H9 (cell line): ENCODE results near the gene SLC16A1. TPM values are rescaled to one million over a fixed set of nuclear protein-coding genes. Genes with fewer than 3 reads are reported as not detected.

ENCODE experiments used
- DNase-seq: peaks from one replicate; pipeline ENCODE4 v3.0.0-alpha.2; 2017
- H2AFZ ChIP-seq: one replicate; pipeline ENCODE4 v1.6.1; 2013; ENCODE audit warnings: mild to moderate bottlenecking, low read length, control low read depth, moderate library complexity
- H2AK5ac ChIP-seq: 2 replicates; pipeline ENCODE4 v1.6.1; 2013; ENCODE audit warnings: low read length, control low read depth, mixed read lengths; ENCODE audit not compliant: insufficient read length
- H2BK120ac ChIP-seq: one replicate; pipeline ENCODE4 v1.6.1; 2013; ENCODE audit warnings: low read depth, mild to moderate bottlenecking, low read length, control low read depth, inconsistent platforms; ENCODE audit not compliant: poor library complexity, severe bottlenecking
- H2BK12ac ChIP-seq: 2 replicates; pipeline ENCODE4 v1.6.1; 2013; ENCODE audit warnings: low read length, control low read depth, mixed read lengths, low read depth; ENCODE audit not compliant: insufficient read length
- H2BK15ac ChIP-seq: 2 replicates; pipeline ENCODE4 v1.6.1; 2013; ENCODE audit warnings: low read depth, low read length, control low read depth
- H2BK20ac ChIP-seq: one replicate; pipeline ENCODE4 v1.6.1; 2013; ENCODE audit warnings: low read depth, mild to moderate bottlenecking, low read length, control low read depth, inconsistent platforms; ENCODE audit not compliant: poor library complexity, severe bottlenecking
- H2BK5ac ChIP-seq: 2 replicates; pipeline ENCODE4 v1.6.1; 2013; ENCODE audit warnings: low read length, control low read depth, mixed read lengths; ENCODE audit not compliant: insufficient read length
- H3K14ac ChIP-seq: 2 replicates; pipeline ENCODE4 v1.6.1; 2013; ENCODE audit warnings: low read length, control low read depth; ENCODE audit not compliant: insufficient read depth
- H3K18ac ChIP-seq: 2 replicates; pipeline ENCODE4 v1.6.1; 2013; ENCODE audit warnings: low read depth, mild to moderate bottlenecking, mixed read lengths, low read length, control low read depth; ENCODE audit not compliant: insufficient read length
- H3K23ac ChIP-seq: 2 replicates; pipeline ENCODE4 v1.6.1; 2013; ENCODE audit warnings: low read length, control low read depth, mixed read lengths, low read depth; ENCODE audit not compliant: insufficient read length
- H3K23me2 ChIP-seq: 2 replicates; pipeline ENCODE4 v1.6.1; 2013; ENCODE audit warnings: low read depth, mild to moderate bottlenecking, mixed read lengths, low read length, control low read depth; ENCODE audit not compliant: insufficient read length, poor library complexity, severe bottlenecking
- H3K27ac ChIP-seq: 2 replicates; pipeline ENCODE4 v1.5.1; 2013; ENCODE audit warnings: low read length, control low read depth, mixed read lengths, low read depth; ENCODE audit not compliant: insufficient read length
- H3K27me3 ChIP-seq: 2 replicates; pipeline ENCODE4 v1.6.1; 2013; ENCODE audit warnings: low read length, control low read depth, inconsistent platforms; ENCODE audit not compliant: insufficient read depth
- H3K4ac ChIP-seq: 2 replicates; pipeline ENCODE4 v1.6.1; 2013; ENCODE audit warnings: low read depth, mild to moderate bottlenecking, control low read depth, inconsistent platforms, low read length, moderate library complexity
- H3K4me1 ChIP-seq: 2 replicates; pipeline ENCODE4 v1.6.1; 2013; ENCODE audit warnings: low read length, control low read depth, inconsistent platforms; ENCODE audit not compliant: insufficient read depth
- H3K4me2 ChIP-seq: 2 replicates; pipeline ENCODE4 v1.6.1; 2013; ENCODE audit warnings: low read length, control low read depth, mixed read lengths; ENCODE audit not compliant: insufficient read length, insufficient read depth
- H3K56ac ChIP-seq: 2 replicates; pipeline ENCODE4 v1.6.1; 2013; ENCODE audit warnings: low read depth, mild to moderate bottlenecking, mixed read lengths, low read length, control low read depth; ENCODE audit not compliant: insufficient read length
- H3K79me1 ChIP-seq: 2 replicates; pipeline ENCODE4 v1.6.1; 2013; ENCODE audit warnings: low read depth, mild to moderate bottlenecking, moderate library complexity, low read length, control low read depth, inconsistent platforms; ENCODE audit not compliant: insufficient read depth, poor library complexity, severe bottlenecking
- H3K79me2 ChIP-seq: 2 replicates; pipeline ENCODE4 v1.6.1; 2013; ENCODE audit warnings: low read length, control low read depth, inconsistent platforms; ENCODE audit not compliant: insufficient read depth
- H3K9ac ChIP-seq: 2 replicates; pipeline ENCODE4 v1.6.1; 2013; ENCODE audit warnings: low read length, control low read depth, mixed read lengths; ENCODE audit not compliant: insufficient read length; ENCODE audit errors: extremely low read depth
- H3K9me3 ChIP-seq: one replicate; pipeline ENCODE4 v1.6.1; 2013; ENCODE audit warnings: low read depth, low read length, inconsistent platforms; ENCODE audit not compliant: control insufficient read depth
- H3T11ph ChIP-seq: one replicate; pipeline ENCODE4 v1.6.1; 2013; ENCODE audit warnings: mild to moderate bottlenecking, low read length, control low read depth, inconsistent platforms
- H4K20me1 ChIP-seq: one replicate; pipeline ENCODE4 v1.6.1; 2013; ENCODE audit not compliant: control insufficient read depth, insufficient read length, insufficient read depth
- H4K5ac ChIP-seq: 2 replicates; pipeline ENCODE4 v1.6.1; 2013; ENCODE audit warnings: low read depth, mild to moderate bottlenecking, mixed read lengths, low read length, control low read depth; ENCODE audit not compliant: insufficient read length
- H4K8ac ChIP-seq: replicated peaks from 2 replicates; pipeline ENCODE4 v1.6.1; 2013; ENCODE audit warnings: low read length, control low read depth, mixed read lengths, low read depth; ENCODE audit not compliant: insufficient read length
- H4K91ac ChIP-seq: 2 replicates; pipeline ENCODE4 v1.6.1; 2013; ENCODE audit warnings: low read depth, mild to moderate bottlenecking, moderate library complexity, mixed read lengths, low read length, control low read depth; ENCODE audit not compliant: insufficient read length
- H3K27ac Mint-ChIP-seq, 3 experiments: 2 replicates in 2 of 3; 3 replicates in 1 of 3; pipeline ENCODE4 v1.8.0; 2020 to 2021; ENCODE audit warnings: mixed read lengths in 3 of 3, mild to moderate bottlenecking in 1 of 3, moderate library complexity in 1 of 3
- H3K27me3 Mint-ChIP-seq: 2 replicates; pipeline ENCODE4 v1.8.0; 2021; ENCODE audit warnings: low read depth, mild to moderate bottlenecking, moderate library complexity, mixed read lengths
- H3K36me3 Mint-ChIP-seq, 3 experiments: 2 replicates in 2 of 3; 3 replicates in 1 of 3; pipeline ENCODE4 v1.8.0; 2020 to 2021; ENCODE audit warnings: low read depth in 3 of 3, mixed read lengths in 3 of 3; ENCODE audit not compliant: insufficient read depth in 1 of 3
- H3K4me1 Mint-ChIP-seq, 2 experiments: 2 replicates each; pipeline ENCODE4 v1.8.0; 2020; ENCODE audit warnings: mixed read lengths in 2 of 2
- H3K4me3 Mint-ChIP-seq, 2 experiments: 2 replicates in 1 of 2; 3 replicates in 1 of 2; pipeline ENCODE4 v1.8.0; 2020 to 2021; ENCODE audit warnings: mild to moderate bottlenecking in 2 of 2, mixed read lengths in 2 of 2, moderate library complexity in 1 of 2
- H3K9me3 Mint-ChIP-seq, 2 experiments: 2 replicates in 1 of 2; 3 replicates in 1 of 2; pipeline ENCODE4 v1.8.0; 2020; ENCODE audit warnings: mild to moderate bottlenecking in 2 of 2, mixed read lengths in 2 of 2, moderate library complexity in 1 of 2
- CTCF ChIP-seq: fragments of 200-600 bp; sonication (generic); conservative IDR thresholded peaks from 3 replicates; pipeline ENCODE4 v1.8.0; 2021; ENCODE audit warnings: antibody characterized with exemption, mild to moderate bottlenecking
- total RNA-seq: library from RNA; stranded (reverse); gene quantifications from 2 replicates; pipeline ENCODE4 v1.2.1, GENCODE V29; 2021

SLC16A1 gene
- total RNA-seq, 1 experiment from 2014 or later: 381 TPM

GRCh38 chr1:112937495-112937894 lies 18.5 kb downstream of the SLC16A1 start:
- H2BK12ac ChIP-seq: no peak overlapping the region
- H4K91ac ChIP-seq: no peak overlapping the region
- H3K23me2 ChIP-seq: no peaks in the 10 kb centered on the region
- no peak overlapping the region for H3K4ac ChIP-seq
- H3K27me3 ChIP-seq: no peaks in the 10 kb centered on the region
- H3K14ac ChIP-seq: no peak overlapping the region
- 0 out of 5 replicates have a peak overlapping the region, but pooled peaks of 1 of the 2 experiments have one; percentile 43 for H3K4me3 Mint-ChIP-seq
- no peak overlapping the region for H2AFZ ChIP-seq
- no peak overlapping the region for H2BK15ac ChIP-seq
- H2AK5ac ChIP-seq: no peak overlapping the region
- DNase-seq: no peak
- TF ChIP-seq CTCF: no peak
- H3K79me1 ChIP-seq: peaks cover 5% of the 10 kb centered on the region
- H3K4me2 ChIP-seq: no peak overlapping the region
- no peak overlapping the region for H3K23ac ChIP-seq
- H4K20me1 ChIP-seq: no peaks in the 10 kb centered on the region
- H3K27ac Mint-ChIP-seq: peak overlapping the region in 1 of 3 experiments; percentile 95; a peak in 3 of 7 replicates
- H3T11ph ChIP-seq: no peak overlapping the region
- H3K4me1 ChIP-seq: no peaks in the 10 kb centered on the region; the same call in 1 of the 2 replicates
- no peak overlapping the region for H2BK5ac ChIP-seq
- no peaks in the 10 kb centered on the region for H3K9me3 ChIP-seq
- no peak overlapping the region for H2BK20ac ChIP-seq
- H4K5ac ChIP-seq: no peak overlapping the region
- H3K56ac ChIP-seq: no peak overlapping the region
- no peak overlapping the region for H3K9ac ChIP-seq
- peaks cover 45 to 57% of the 10 kb centered on the region in 2 experiments for H3K4me1 Mint-ChIP-seq
- H3K27ac ChIP-seq: no peak overlapping the region
- H3K18ac ChIP-seq: no peak overlapping the region
- no peaks in the 10 kb centered on the region for H3K27me3 Mint-ChIP-seq
- H3K79me2 ChIP-seq: peaks cover 67% of the 10 kb centered on the region; the same call in 1 of the 2 replicates
- no peaks in the 10 kb centered on the region for H3K9me3 Mint-ChIP-seq
- H2BK120ac ChIP-seq: no peak overlapping the region
- H3K36me3 Mint-ChIP-seq: peaks cover 13 to 42% (median 29%) of the 10 kb centered on the region in 3 experiments; a peak in 6 of 7 replicates
- H4K8ac ChIP-seq: no peak overlapping the region
